Left ventricle myocardium inferior (tissue), 1 donor: ENCODE results near the gene CA10. TPM values are rescaled to one million over a fixed set of nuclear protein-coding genes. Genes with fewer than 3 reads are reported as not detected.

Source experiments
- DNase-seq: peaks from one replicate; pipeline ENCODE4 v3.0.0-alpha.2; 2020
- H3K27ac ChIP-seq: fragments of 200-600 bp; replicated peaks from 2 replicates; pipeline ENCODE4 v1.8.0; 2021
- H3K27me3 ChIP-seq: fragments of 200-600 bp; 2 replicates; pipeline ENCODE4 v1.8.0; 2021; ENCODE audit warnings: low read depth
- H3K36me3 ChIP-seq: fragments of 200-600 bp; 2 replicates; pipeline ENCODE4 v1.8.0; 2021
- H3K4me1 ChIP-seq: fragments of 200-600 bp; 2 replicates; pipeline ENCODE4 v1.8.0; 2021
- H3K4me3 ChIP-seq: fragments of 200-600 bp; 2 replicates; pipeline ENCODE4 v1.8.0; 2021; ENCODE audit warnings: mild to moderate bottlenecking, moderate library complexity
- H3K9me3 ChIP-seq: fragments of 200-600 bp; replicated peaks from 2 replicates; pipeline ENCODE4 v1.8.0; 2021
- intact Hi-C: fragments of 100-400 bp; cut with micrococcal nuclease; formaldehyde crosslinking; loops from one replicate; pipeline ENCODE4 v1.11.0; 2022
- total RNA-seq: library from RNA; stranded (reverse); fragmentation: NEBNext Ultra II Directional; extraction: Animal tissue kit (Norgen Biotek cat#: 25700); gene quantifications from one replicate; pipeline ENCODE4 v1.2.1, GENCODE V29; 2021
- TF ChIP-seq, protein P1 (sequence below): fragments of 200-600 bp; IDR thresholded peaks from 2 replicates; pipeline ENCODE4 v1.8.0; 2021; ENCODE audit warnings: antibody characterized with exemption, mild to moderate bottlenecking, borderline replicate concordance
- donor health status: DM: no; HTN: yes; CAD: no; lungs with severe emphysema.

The CA10 gene
- total RNA-seq, 1 donor from 2014 or later = not detected

DNA sequence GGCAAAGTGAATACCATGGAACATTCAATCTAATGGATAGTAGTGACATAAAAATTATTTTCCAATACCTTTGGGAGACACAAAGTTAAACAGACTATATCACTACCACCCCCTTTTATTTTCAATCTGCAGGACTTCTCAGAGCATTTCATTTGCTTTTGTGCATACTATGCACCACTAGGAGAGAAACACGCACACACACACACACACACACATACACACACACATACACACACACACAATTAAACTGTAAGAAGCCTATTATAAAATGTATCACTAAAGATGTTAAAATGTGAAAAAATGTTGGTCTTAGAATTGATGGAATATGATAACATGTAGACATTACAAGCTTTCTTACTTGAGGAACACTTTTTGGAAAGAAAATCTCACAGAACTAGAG is 331.4 kb downstream of the CA10 start:
- H3K27me3 ChIP-seq = peaks cover 12% of the 10 kb centered on the region
- no peak overlapping the region for H3K27ac ChIP-seq
- no peak for DNase-seq
- no peaks in the 10 kb centered on the region for H3K4me1 ChIP-seq
- H3K4me3 ChIP-seq = no peak overlapping the region
- H3K9me3 ChIP-seq = no peaks in the 10 kb centered on the region
- TF ChIP-seq, protein P1, sequence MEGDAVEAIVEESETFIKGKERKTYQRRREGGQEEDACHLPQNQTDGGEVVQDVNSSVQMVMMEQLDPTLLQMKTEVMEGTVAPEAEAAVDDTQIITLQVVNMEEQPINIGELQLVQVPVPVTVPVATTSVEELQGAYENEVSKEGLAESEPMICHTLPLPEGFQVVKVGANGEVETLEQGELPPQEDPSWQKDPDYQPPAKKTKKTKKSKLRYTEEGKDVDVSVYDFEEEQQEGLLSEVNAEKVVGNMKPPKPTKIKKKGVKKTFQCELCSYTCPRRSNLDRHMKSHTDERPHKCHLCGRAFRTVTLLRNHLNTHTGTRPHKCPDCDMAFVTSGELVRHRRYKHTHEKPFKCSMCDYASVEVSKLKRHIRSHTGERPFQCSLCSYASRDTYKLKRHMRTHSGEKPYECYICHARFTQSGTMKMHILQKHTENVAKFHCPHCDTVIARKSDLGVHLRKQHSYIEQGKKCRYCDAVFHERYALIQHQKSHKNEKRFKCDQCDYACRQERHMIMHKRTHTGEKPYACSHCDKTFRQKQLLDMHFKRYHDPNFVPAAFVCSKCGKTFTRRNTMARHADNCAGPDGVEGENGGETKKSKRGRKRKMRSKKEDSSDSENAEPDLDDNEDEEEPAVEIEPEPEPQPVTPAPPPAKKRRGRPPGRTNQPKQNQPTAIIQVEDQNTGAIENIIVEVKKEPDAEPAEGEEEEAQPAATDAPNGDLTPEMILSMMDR = no peak
- intact Hi-C loops = no loop called here
- H3K36me3 ChIP-seq = no peaks in the 10 kb centered on the region

DNA sequence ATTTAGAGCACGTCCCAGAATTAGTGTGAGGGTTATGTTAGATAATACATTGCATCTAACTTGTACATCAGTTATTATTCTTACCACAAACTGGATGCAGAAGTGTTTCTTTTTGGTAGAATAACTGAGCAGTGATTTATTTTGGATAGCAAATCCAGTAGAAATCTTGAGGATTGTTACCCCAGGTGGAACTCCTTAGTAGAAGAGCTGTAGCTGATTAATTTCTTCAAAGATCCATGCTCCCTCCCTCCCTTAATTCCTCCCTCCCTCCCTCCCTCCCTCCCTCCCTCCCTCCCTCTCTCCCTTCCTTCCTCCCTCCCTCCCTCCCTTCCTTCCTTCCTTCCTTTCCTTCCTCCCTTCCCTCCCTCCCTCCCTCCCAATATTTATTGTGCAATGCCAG is 337.7 kb downstream of the CA10 start:
- intact Hi-C loops = no loop called here
- no peaks in the 10 kb centered on the region for H3K4me1 ChIP-seq
- TF ChIP-seq, protein P1 = no peak
- no peak overlapping the region for H3K27ac ChIP-seq
- H3K9me3 ChIP-seq = no peaks in the 10 kb centered on the region
- no peak for DNase-seq
- H3K4me3 ChIP-seq = no peak overlapping the region
- H3K27me3 ChIP-seq = no peaks in the 10 kb centered on the region
- H3K36me3 ChIP-seq = no peaks in the 10 kb centered on the region

DNA sequence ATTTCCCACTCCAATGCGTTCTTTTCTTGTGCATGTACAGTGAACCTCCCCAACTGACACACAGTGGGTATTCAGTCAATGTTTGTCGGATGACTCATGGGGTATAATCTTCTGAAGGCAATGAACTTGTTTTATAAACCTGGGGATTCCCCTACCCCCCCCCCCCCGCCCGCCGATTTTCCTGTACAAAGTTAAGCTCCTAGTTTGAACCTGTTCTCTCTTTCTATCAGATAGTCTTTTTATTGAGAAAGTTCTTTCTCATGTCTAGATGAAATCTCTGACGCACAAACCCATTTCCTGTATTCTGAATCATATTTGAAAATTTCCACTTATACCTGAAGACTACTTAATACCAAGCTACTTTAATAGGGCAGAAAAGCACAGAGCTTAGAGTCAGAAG is 338.3 kb downstream of the CA10 start:
- H3K27me3 ChIP-seq = no peaks in the 10 kb centered on the region
- no peaks in the 10 kb centered on the region for H3K36me3 ChIP-seq
- no peaks in the 10 kb centered on the region for H3K4me1 ChIP-seq
- DNase-seq = no peak
- H3K9me3 ChIP-seq = no peaks in the 10 kb centered on the region
- H3K4me3 ChIP-seq = no peak overlapping the region
- H3K27ac ChIP-seq = no peak overlapping the region
- intact Hi-C loops = no loop called here
- TF ChIP-seq, protein P1 = no peak

DNA sequence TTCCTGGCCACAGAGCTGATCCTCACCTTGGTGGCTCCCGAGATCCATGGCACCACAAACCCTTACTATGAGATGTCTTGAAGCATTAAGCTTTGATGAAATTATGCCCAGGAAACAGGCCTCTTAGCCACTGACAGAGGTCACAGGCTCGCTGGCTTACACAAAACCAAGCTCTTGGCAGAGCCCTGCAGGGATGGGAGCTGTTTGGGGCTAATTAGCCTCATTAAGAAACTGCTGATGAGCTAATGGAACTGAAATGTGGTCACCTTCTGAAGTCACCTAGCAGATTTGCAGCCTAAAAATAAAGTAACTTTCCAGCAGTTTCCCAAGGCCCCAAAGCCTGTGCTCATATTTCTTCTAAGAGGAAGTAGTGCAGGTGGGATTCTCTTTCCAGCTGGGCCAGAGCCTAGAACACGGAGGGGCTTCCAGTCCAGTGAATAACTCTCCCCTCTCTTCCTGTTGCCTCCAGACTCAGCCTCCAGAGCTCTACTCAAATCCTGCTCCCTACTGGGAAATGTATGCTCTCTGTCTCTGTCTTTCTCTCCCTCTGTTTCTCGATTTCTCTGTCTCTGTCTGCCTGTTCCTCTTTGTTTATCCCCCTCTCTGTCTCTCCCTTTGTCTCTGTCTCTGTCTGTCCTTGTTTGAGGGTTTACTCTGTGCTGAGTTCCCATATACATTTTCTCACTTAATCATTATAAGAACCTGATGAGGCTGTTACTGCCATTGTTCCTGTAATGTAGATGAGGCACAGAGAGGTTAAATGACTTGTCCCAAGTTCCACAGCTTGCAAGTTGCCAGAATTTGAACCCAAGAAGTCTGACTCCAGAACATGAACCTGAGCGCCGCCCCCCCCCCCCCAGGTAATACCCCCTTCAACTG is 338.9 kb downstream of the CA10 start:
- Histone ChIP-seq H3K4me3 (no peak overlapping the region), H3K4me1 (no peaks in the 10 kb centered on the region), H3K9me3 (no peaks in the 10 kb centered on the region), H3K27ac (no peak overlapping the region), H3K36me3 (no peaks in the 10 kb centered on the region), H3K27me3 (no peaks in the 10 kb centered on the region)
- TF ChIP-seq, protein P1 = no peak
- no peak for DNase-seq
- intact Hi-C loops = no loop called here

DNA sequence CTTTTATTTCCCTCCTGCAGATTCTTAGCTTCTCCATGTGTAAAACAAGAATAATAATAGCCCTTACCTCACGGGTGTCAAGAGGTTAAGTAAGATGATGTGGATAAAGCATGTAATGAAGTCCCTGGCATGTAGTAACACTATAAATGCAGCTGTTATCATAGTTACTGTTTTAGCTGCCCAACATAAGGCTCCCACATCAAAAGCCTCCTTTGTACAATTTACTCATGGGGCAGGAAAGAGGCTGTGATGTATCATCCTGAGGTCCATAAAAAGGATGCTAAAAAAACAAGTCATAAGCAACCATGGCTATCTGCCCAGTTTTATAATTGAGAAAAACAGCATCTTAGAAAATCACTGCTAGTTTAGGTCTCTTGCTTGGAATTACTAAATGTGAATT is 339.7 kb downstream of the CA10 start:
- no peaks in the 10 kb centered on the region for H3K36me3 ChIP-seq
- TF ChIP-seq, protein P1 = no peak
- no peak for DNase-seq
- no peaks in the 10 kb centered on the region for H3K27me3 ChIP-seq
- H3K4me1 ChIP-seq = no peaks in the 10 kb centered on the region
- no peak overlapping the region for H3K27ac ChIP-seq
- no peaks in the 10 kb centered on the region for H3K9me3 ChIP-seq
- no peak overlapping the region for H3K4me3 ChIP-seq
- intact Hi-C loops = no loop called here
